Ovary (tissue), 3 donors: Measurements from ENCODE around the gene GOLGA5.

Source experiments
- CTCF ChIP-seq, 3 donors: fragments of 450-650 bp in 2 of 3; fragments of 200-600 bp in 1 of 3; IDR thresholded peaks; one replicate each; pipeline versions ENCODE4 v1.5.1 to v1.8.0; 2016 to 2022; ENCODE audit warnings: antibody characterized with exemption in 3 of 3, mild to moderate bottlenecking in 1 of 3
- EP300 ChIP-seq: sonication (generic); formaldehyde crosslinking; IDR thresholded peaks from one replicate; pipeline ENCODE4 v1.6.1; 2017; ENCODE audit warnings: antibody characterized with exemption
- POLR2A ChIP-seq: fragments of 450-650 bp; IDR thresholded peaks from one replicate; pipeline ENCODE4 v1.6.1; 2017; ENCODE audit warnings: antibody characterized with exemption, mild to moderate bottlenecking, moderate library complexity
- donor health status: DM: no; HTN: no; CAD: no.

GRCh38 chr14:92866181-92866752 is 72.2 kb downstream of the GOLGA5 start:
- TF ChIP-seq POLR2A (no peak), EP300 (no peak), CTCF (IDR thresholded peaks at IDR 0.05) (no peak)
